ENCODE measurements around the gene TUBB6.

- TF ChIP-seq, protein P1, sequence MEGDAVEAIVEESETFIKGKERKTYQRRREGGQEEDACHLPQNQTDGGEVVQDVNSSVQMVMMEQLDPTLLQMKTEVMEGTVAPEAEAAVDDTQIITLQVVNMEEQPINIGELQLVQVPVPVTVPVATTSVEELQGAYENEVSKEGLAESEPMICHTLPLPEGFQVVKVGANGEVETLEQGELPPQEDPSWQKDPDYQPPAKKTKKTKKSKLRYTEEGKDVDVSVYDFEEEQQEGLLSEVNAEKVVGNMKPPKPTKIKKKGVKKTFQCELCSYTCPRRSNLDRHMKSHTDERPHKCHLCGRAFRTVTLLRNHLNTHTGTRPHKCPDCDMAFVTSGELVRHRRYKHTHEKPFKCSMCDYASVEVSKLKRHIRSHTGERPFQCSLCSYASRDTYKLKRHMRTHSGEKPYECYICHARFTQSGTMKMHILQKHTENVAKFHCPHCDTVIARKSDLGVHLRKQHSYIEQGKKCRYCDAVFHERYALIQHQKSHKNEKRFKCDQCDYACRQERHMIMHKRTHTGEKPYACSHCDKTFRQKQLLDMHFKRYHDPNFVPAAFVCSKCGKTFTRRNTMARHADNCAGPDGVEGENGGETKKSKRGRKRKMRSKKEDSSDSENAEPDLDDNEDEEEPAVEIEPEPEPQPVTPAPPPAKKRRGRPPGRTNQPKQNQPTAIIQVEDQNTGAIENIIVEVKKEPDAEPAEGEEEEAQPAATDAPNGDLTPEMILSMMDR (IDR thresholded peaks at IDR 0.05): no peak
- TF ChIP-seq EZH2 (IDR thresholded peaks at IDR 0.05; ENCODE audit: borderline replicate concordance, insufficient read depth, low read depth, low read length, poor library complexity, severe bottlenecking): no peak
Measured at GRCh38 chr18:12317664-12318333, 9.8 kb downstream of the TUBB6 start.
